ENCODE results near the gene USP49.

The USP49 gene

GRCh38 chr6:41796474-41796873, 98.7 kb downstream of the USP49 start:
- TF ChIP-seq, protein P1, sequence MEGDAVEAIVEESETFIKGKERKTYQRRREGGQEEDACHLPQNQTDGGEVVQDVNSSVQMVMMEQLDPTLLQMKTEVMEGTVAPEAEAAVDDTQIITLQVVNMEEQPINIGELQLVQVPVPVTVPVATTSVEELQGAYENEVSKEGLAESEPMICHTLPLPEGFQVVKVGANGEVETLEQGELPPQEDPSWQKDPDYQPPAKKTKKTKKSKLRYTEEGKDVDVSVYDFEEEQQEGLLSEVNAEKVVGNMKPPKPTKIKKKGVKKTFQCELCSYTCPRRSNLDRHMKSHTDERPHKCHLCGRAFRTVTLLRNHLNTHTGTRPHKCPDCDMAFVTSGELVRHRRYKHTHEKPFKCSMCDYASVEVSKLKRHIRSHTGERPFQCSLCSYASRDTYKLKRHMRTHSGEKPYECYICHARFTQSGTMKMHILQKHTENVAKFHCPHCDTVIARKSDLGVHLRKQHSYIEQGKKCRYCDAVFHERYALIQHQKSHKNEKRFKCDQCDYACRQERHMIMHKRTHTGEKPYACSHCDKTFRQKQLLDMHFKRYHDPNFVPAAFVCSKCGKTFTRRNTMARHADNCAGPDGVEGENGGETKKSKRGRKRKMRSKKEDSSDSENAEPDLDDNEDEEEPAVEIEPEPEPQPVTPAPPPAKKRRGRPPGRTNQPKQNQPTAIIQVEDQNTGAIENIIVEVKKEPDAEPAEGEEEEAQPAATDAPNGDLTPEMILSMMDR (conservative IDR thresholded peaks at IDR 0.05; ENCODE audit: low read length): no peak

GRCh38 chr6:41791984-41792383, 103.2 kb downstream of the USP49 start:
- TF ChIP-seq, protein P1 (conservative IDR thresholded peaks at IDR 0.05; ENCODE audit: low read length): no peak

More at GRCh38 chr6:41796474-41796873, 98.7 kb downstream of the USP49 start:
- H3K4me3 ChIP-seq (ENCODE audit: low read length): no peak overlapping the region
- no peak for DNase-seq (ENCODE audit: low read depth)

GRCh38 chr6:41791305-41791704, 103.9 kb downstream of the USP49 start:
- no peak overlapping the region for H3K4me3 ChIP-seq (ENCODE audit: low read length)
- no peak for DNase-seq (ENCODE audit: low read depth)
- TF ChIP-seq, protein P1 (conservative IDR thresholded peaks at IDR 0.05; ENCODE audit: low read length): no peak

More at GRCh38 chr6:41791984-41792383, 103.2 kb downstream of the USP49 start:
- no peak overlapping the region for H3K4me3 ChIP-seq (ENCODE audit: low read length)
- DNase-seq (ENCODE audit: low read depth): no peak

DNA sequence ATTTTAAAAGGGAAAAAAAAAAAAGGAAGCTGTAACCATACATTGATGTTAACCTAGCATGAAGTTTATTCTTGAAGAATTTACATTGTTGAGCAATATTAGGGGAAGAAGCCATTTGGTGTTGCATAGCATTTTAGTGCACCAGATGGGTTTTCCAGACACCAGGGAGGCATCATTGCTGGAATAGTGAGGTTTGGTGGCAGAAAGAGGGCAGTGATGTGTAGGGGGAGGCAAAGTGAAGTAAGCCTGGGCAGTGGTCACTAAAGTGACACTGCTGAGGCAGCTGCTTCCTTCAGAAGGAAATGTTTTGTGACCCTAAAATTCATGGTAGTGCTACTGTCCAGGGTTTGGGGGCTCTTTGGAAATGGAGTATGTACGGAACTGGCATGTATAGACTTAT, 105.1 kb downstream of the USP49 start:
- no peak for DNase-seq (ENCODE audit: low read depth)
- TF ChIP-seq, protein P1 (conservative IDR thresholded peaks at IDR 0.05; ENCODE audit: low read length): no peak

DNA sequence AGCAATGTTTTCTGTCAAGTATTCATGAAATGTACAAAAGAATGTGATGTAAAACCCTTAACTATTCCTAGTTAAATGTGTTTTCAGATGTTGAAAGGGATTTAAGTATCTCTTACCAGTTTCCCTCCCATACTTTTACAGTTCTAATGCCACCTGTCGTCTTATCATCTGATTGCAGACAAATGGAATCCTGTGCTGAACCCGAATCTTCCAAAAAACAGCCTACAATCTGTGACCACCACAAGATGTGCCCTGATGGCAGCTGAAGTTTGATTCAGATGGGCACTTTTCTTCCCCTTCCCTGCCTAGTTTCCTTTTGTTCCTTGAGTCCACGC, 105.8 kb downstream of the USP49 start:
- no peak overlapping the region for H3K4me3 ChIP-seq (ENCODE audit: low read length)
- DNase-seq (ENCODE audit: low read depth): no peak
- TF ChIP-seq, protein P1 (conservative IDR thresholded peaks at IDR 0.05; ENCODE audit: low read length): no peak

More for the DNA sequence above, 105.1 kb downstream of the USP49 start:
- H3K4me3 ChIP-seq (ENCODE audit: low read length): no peak overlapping the region

DNA sequence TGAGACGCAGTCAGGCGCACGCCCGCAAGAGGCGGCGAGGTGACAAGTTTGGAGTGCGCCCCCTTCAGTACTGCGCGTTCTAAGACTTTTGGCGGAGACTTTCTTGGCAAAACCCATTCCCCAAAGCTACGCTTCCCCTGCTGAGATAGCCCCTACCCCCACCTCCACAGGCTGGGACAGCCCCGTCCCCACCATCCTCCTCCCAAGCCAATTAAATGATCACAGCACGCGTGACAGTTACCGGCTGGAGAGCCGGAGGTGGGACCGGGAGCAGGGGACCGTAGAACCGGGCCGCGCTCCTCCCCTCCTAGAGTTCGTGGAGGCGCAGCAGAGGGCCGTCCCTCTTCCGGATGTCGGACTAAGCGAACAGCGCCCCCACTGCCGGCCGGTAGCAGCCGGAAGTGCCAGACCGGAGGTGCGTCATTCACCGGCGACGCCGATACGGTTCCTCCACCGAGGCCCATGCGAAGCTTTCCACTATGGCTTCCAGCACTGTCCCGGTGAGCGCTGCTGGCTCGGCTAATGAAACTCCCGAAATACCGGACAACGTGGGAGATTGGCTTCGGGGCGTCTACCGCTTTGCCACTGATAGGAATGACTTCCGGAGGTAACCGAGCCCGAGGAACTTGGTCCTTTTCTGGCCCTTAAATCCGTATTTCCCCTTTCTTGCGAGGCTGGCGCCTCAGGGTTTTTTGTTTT, 107.8 kb downstream of the USP49 start, which contains the start of gene TOMM6:
TSS of gene TOMM6 (plus strand) at position 476 of the 699 bp plus-strand sequence. CDS start at position 480, 4 bp downstream.
- TF ChIP-seq, protein P1 (conservative IDR thresholded peaks at IDR 0.05; ENCODE audit: low read length): peak; percentile 65
- peak; percentile 93 for DNase-seq (ENCODE audit: low read depth)

More for the DNA sequence above, 107.8 kb downstream of the USP49 start, which contains the start of gene TOMM6:
- peak within 1 kb of the TSS; percentile 99 for H3K4me3 ChIP-seq (ENCODE audit: low read length)

Measured in AG10803 (cell line).